K562 (cell line): ENCODE measurements around the gene RPL3. TPM values are rescaled to one million over a fixed set of nuclear protein-coding genes. Genes with fewer than 3 reads are reported as not detected.

Experiments
- CBX2 ChIP-seq: fragments of 200-600 bp; sonication (generic); IDR thresholded peaks from one replicate; pipeline ENCODE4 v1.6.1; 2012; ENCODE audit warnings: mild to moderate bottlenecking, low read length, inconsistent platforms; ENCODE audit not compliant: insufficient read depth, poor library complexity, severe bottlenecking
- CREM ChIP-seq: IDR thresholded peaks from 2 replicates; pipeline ENCODE4 v1.6.1; 2014; ENCODE audit warnings: antibody characterized with exemption, low read depth
- DDX20 ChIP-seq: fragments of 450-650 bp; IDR thresholded peaks from 2 replicates; pipeline ENCODE4 v1.6.1; 2016; ENCODE audit warnings: missing genetic modification characterization, low read depth, mild to moderate bottlenecking, missing compliant biosample characterization, moderate library complexity
- NBN ChIP-seq: fragments of 450-650 bp; IDR thresholded peaks from 2 replicates; pipeline ENCODE4 v1.6.1; 2016; ENCODE audit warnings: low read depth, mild to moderate bottlenecking
- RBM34 ChIP-seq: fragments of 200-400 bp; formaldehyde crosslinking; IDR thresholded peaks from 2 replicates; pipeline ENCODE4 v1.6.1; 2018; ENCODE audit warnings: low read length, borderline replicate concordance; ENCODE audit not compliant: insufficient read depth
- THRAP3 ChIP-seq: fragments of 450-650 bp; IDR thresholded peaks from 2 replicates; pipeline ENCODE4 v1.6.1; 2016; ENCODE audit warnings: mild to moderate bottlenecking, inconsistent platforms, borderline replicate concordance
- ZBTB33 ChIP-seq: sonication (generic); formaldehyde crosslinking; IDR thresholded peaks from 2 replicates; pipeline ENCODE4 v1.8.1; 2023; ENCODE audit warnings: mild to moderate bottlenecking, missing genetic modification reagents
- ZNF224 ChIP-seq: sonication (generic); formaldehyde crosslinking; IDR thresholded peaks from 2 replicates; pipeline ENCODE4 v1.8.0; 2022; ENCODE audit warnings: mild to moderate bottlenecking, missing genetic modification reagents
- ZNF780A ChIP-seq: fragments of 250-450 bp; sonication (Bioruptor Pico); IDR thresholded peaks from 2 replicates; pipeline ENCODE4 v1.5.0; 2021; ENCODE audit warnings: mild to moderate bottlenecking
- polyA plus RNA-seq, 8 experiments: library from polyadenylated mRNA; depleted of rRNA in 4 of 8; stranded (reverse) in 5 of 8; unstranded in 3 of 8; fragments of >200 nt; fragmentation: Nextera tagmentation in 2 of 8; fragmentation: Illumina TruSeq in 1 of 8; extraction: Ambion mirVana in 2 of 8; extraction: Trizol in 1 of 8; gene quantifications; 2 replicates each; pipeline versions ENCODE4 v1.2.1 to v1.2.3, GENCODE V29; 2011 to 2014; ENCODE audit warnings: inconsistent platforms in 1 of 8, missing spikeins in 1 of 8
- total RNA-seq, 7 experiments: library from RNA; depleted of rRNA in 6 of 7; stranded (reverse); fragments of >200 nt in 6 of 7; fragmentation: Illumina TruSeq in 2 of 7; extraction: Trizol in 2 of 7; gene quantifications; 2 replicates each; pipeline versions ENCODE4 v1.2.1 to v1.2.3, GENCODE V29; 2011 to 2021; ENCODE audit warnings: low replicate concordance in 1 of 7
- TF ChIP-seq, protein P1 (sequence below): fragments of 250-450 bp; sonication (Bioruptor Pico); IDR thresholded peaks from 2 replicates; pipeline ENCODE4 v1.5.0; 2022; ENCODE audit warnings: mild to moderate bottlenecking

RPL3 gene
- total and polyA plus RNA-seq, 9 of the 15 experiments (the other 6 are each of a cell fraction or from before 2014, with no cell fraction given): 1,624 to 4,066 (median 2,565) TPM

GRCh38 chr22:39365492-39365780 is 46.0 kb upstream of the RPL3 start (continued):
- TF ChIP-seq NBN: no peak
- TF ChIP-seq THRAP3: no peak
- TF ChIP-seq ZBTB33 (CRISPR knock-in tag): no peak
- no peak for TF ChIP-seq CBX2
- no peak for TF ChIP-seq ZNF780A
- TF ChIP-seq RBM34: no peak
- TF ChIP-seq, protein P1, sequence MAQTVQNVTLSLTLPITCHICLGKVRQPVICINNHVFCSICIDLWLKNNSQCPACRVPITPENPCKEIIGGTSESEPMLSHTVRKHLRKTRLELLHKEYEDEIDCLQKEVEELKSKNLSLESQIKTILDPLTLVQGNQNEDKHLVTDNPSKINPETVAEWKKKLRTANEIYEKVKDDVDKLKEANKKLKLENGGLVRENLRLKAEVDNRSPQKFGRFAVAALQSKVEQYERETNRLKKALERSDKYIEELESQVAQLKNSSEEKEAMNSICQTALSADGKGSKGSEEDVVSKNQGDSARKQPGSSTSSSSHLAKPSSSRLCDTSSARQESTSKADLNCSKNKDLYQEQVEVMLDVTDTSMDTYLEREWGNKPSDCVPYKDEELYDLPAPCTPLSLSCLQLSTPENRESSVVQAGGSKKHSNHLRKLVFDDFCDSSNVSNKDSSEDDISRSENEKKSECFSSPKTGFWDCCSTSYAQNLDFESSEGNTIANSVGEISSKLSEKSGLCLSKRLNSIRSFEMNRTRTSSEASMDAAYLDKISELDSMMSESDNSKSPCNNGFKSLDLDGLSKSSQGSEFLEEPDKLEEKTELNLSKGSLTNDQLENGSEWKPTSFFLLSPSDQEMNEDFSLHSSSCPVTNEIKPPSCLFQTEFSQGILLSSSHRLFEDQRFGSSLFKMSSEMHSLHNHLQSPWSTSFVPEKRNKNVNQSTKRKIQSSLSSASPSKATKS (CRISPR knock-in tag): no peak
- TF ChIP-seq ZNF224 (CRISPR knock-in tag): no peak
- TF ChIP-seq DDX20 (tag): no peak
- TF ChIP-seq CREM: no peak
